Ramos (cell line): ENCODE results near the gene DPP10.

Experiments
- in situ Hi-C: fragments of 300-500 bp; cut with MboI; formaldehyde crosslinking; loops from one replicate; pipeline ENCODE4 v1.14.3; 2022; ENCODE audit warnings: low sequenced_read_pairs; ENCODE audit not compliant: unreplicated experiment

DPP10 gene

DNA sequence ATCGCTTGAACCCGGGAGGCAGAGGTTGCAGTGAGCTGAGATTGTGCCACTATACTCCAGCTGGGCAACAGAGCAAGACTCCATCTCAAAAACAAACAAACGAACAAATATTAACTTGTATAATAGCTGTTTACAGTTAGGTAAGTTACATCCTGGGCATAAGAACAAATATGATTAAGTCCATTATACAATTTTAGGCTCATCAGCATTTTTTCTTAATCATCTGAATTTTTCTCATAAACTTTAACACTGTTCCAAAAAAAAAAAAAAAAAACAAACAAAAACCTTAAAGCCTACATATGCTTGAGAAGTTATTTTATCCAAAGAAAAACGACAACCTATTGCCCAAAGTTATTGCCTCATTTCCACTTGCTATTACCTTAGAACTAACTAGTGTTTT lies 1042.5 kb downstream of the DPP10 start:
- in situ Hi-C loops = no loop called here

DNA sequence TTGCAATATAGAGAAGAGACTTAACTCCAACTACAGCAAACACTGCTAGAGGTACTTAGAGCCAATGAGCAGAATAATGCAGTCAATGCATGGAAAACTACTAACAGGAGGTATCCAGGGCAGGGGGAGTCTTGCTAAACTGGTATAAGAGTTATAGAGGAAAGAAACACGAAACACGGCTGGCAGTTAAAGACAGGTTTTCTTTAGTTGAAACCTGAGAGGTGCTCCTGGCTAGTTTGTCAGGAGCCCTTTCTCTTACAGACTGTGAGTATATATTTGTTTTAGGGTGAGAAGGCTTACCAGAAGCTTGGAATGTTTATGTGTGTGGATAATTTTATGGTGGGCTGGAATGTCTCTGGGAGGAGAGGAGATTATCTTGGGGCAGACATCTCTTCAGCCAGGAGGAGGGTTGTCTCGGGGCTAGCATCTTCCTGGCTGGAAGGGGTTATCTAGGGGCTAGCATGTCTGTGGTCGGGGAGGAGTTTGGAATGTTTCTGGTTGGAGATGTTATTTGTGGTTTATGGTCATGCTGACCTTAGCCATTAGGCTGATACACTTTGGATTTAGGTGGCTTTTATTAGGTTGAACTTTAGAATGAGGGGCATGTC lies 1048.8 kb downstream of the DPP10 start:
- in situ Hi-C loops = no loop called here

DNA sequence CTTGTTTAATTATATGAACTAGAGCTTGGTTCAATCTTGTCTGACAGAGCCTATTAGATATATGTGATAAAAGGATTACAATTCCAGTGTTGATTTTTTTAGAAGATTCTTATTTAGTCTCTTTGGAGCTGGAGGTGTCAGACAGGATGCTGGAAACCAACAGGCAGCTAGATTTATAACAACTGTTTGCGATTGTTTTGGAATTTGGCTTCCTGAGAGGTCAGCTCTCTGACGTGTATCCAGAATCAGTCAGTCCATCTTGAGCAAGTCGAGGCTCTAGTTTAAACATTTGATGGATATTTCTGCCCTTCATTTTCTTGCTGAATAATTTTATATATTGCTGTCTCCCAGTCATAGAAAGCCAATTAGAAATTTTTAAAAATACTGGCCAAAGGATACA lies 1062.9 kb downstream of the DPP10 start:
- in situ Hi-C loops = no loop called here

DNA sequence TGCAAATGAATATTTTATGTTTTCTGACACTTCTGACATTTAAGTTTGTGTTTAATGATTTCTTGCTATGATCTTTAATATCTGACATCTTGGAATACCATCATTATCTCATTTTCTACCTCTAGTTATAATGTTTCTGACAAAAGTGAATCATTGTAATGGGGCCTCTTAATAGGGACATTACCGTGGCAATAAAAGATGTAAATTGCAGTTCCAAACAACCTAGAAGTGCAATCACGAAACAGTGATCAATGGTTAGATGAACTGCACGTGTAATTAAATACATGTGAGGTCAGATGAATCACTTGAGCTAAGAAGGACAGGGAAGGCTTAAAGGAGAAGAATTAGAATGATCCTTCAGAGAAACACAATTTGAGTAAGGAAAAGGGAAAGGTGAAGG lies 1078.3 kb downstream of the DPP10 start:
- in situ Hi-C loops = no loop called here

DNA sequence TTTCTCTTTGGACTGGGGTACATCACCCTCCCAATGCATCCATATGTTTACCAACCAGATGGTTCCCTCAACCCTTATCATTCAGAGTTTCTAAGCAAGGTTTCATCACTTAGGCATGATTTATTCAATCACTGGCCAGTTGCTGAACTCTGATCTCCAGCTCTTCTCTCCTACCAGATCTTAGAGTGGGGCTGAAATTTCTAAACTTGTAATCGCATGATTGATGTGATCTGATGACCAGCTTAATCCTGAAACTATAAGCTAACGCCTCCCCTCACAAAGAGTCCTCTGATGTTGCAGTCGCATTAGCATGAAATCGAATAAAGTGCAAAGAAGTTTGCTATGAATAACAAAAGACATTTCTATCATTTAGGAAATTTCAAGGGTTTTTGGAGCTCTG lies 1082.0 kb downstream of the DPP10 start:
- in situ Hi-C loops = no loop called here

DNA sequence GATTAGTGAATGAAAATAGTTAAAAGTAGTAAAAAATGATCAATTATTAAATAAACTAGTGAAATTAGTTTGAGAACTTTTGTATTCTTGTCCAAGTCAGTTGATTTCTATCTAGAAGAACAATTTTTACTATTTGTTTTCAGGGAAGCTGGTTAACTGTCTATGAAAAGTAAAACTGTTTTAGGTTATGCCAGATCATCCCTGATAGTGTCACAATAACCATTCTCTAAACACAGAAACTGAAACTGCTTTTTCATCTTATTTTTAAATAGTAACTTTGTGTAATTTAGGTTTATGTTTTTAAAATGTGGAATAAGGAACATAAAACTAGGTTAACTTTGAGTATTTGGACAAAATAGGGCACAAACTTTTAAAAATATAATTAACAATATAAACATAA lies 1087.2 kb downstream of the DPP10 start:
- in situ Hi-C loops = no loop called here

DNA sequence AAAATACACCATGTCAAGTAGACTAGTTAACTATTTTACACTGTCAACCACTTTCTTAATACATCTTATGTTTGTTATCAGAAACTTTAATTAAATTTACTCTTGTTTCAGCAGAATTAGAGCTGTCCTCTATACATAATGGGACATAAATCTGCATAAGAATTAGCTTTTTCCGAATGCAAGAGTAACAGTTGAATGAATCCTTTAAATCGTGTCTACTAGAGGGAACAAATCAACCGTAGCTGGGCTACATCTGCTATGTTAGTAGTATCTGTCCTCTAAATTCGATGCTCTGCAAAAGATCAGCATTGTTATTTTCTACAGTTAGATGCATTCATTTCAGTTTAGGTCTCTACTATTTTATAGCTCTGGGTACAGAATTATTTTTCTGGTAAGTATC lies 1090.6 kb downstream of the DPP10 start:
- in situ Hi-C loops = no loop called here

DNA sequence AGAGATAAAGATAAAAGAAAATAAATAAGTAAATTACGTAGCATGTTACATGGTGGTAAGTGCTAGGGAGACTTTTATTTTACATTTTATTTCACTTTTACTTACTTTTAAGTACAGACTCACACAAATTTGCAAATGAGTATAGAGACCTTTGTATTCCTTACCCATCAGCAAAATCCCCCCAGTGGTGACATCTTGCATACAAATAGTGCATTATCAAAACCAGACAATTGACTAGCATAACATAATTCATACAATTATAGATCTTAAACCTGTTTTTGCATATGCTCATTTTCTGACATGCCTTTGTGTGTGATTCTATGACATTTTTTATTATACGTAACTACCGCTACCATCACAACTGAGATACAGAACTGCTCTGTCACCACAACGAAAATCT lies 1099.4 kb downstream of the DPP10 start:
- in situ Hi-C loops = no loop called here

DNA sequence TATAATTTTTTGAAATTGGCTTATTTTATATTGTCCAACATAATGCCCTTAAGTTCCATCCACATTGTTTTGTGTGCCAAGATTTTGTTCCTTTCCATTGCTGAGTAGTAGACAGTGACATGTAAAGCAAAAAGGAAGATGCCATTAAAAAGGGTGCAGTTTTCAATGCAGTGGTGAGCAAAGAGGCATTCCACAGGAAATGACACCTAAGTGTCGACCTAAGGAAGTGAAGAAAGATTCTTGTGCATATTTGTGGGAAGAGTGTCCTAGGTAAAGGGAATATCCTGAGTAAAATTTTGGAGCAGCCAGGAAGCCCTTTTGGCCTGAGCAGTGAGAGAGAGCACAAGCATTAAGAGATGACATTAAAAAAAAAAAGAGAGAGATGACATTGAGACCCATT lies 1099.9 kb downstream of the DPP10 start:
- in situ Hi-C loops = no loop called here

DNA sequence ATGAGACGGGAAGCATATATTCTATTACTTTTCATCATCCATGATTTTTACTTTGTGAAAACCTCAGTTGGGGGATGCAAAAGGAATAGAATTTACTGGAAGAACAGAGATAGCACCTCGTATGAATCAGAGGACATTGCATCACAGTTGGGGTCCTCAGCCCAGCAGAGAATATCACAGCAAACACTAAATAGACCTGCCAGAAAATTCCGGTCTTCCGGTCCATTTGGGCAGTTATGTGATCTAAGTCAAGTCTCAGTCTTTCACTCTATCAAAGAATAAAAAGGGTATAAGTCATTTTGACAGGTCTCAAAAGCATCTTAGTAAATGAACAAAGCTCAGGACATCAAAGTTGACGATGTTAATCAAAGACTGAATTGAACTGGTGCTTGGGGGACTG lies 1100.6 kb downstream of the DPP10 start:
- in situ Hi-C loops = no loop called here

DNA sequence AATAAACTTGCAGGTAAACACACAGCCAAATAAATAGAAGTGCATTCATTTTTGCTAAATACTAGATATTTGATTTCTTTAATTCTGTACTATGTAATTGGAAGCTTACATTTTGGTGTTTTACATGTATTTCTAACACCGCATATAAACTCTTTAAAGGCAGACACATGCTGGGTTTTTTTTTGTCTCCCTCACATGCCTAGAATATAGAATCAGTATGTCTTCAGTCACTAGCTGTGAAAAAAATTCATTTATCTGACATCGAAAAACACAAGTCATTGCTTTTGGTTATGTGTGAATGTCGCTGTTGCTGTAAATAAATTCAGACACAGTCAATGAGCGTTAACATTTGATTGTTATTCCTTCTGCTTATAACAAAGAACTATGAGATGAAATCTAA lies 1101.0 kb downstream of the DPP10 start:
- in situ Hi-C loops = no loop called here

DNA sequence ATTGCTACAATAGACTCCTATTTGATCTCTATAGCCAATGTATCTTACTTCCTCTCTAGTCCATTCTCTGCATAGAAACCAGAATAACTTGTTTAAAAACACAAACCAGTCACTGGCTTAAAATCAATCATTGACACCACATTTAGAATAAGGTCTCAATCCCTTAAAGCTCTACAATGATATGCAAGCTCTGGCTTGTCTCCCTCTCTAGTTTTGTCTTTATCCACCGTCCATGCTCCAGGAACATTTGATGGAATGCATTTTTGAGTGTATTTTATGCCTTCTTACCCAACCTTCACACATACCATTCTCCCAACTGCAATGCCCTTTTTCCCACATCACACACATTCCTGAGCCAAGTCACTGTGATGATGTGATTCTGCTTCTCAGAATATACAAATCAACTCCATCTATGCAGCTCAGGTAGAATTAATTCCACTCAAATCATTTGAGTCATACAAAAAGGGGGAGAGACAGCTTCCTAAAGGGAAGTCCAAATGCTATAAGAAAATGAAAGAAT lies 1107.2 kb downstream of the DPP10 start:
- in situ Hi-C loops = no loop called here

DNA sequence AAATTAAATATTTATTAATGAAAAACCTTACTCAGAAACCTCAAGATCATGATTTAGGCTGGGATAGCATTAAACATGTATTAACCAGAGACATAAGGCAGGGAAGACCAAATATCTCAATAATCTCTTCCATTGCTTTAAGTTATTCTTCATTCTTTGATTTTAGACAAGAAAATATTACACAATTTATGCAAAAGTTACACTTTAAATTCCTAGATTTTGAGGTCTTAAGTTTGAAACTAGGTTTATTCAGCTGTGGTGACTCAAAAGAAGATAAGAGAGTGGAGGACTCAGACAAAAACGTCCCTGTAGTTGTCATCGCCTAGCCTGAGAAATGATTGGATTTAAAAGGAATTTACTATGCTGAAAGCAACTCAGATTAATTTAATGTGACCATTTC lies 1110.3 kb downstream of the DPP10 start:
- in situ Hi-C loops = no loop called here

DNA sequence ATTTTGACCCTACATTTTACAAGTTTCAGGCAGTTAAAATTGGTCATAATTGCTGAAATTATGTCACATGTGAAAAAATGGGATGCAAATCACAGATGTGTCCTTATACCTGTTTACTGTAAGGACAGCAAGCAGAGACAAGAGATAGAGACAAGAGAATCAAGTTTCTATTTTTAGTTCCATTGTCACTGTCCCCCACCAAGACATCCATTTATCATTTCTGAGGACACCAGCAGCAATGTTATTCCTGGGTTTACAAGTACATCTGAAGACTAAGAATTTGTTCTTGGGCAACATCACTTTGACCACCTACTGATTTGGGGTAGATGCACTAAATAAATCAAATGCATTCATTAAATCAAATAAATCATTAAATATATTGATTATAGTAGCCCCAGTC lies 1111.7 kb downstream of the DPP10 start:
- in situ Hi-C loops = no loop called here

DNA sequence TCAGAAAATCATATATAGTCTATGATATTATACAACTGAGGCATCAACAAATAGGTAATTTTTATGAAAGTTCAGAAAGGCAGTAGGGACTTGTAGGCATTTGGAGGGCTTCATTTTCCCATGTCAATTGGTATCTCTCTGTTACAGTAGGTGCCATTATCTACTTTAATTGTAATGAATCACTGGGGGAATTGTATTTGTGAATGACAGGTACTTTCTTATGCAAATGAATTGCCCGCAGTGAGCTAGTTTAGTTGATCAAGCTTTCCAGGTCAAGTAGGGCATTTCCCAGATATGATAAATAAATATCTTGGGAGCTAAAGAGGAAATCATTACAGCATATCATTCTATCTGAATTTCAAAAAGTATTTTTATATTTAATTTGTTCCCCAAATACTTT lies 1116.3 kb downstream of the DPP10 start:
- in situ Hi-C loops = no loop called here

DNA sequence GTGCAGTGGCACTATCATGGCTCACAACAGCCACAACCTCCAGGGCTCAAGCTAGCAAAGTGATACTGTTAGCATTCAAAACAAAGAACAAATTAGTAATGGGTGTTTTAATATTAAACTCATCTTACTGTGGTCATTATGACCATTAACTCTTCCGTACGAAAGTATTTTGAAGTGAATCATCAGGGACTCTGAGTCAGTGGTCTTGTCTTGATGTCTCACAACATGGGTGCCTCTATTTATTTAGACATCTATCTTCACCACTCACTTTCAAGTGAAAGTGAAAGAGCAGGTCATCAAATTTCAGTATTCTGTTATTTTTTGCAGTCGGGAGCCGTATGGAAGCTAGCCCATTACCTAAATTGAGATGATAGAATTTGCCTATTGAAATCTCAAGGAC lies 1118.2 kb downstream of the DPP10 start:
- in situ Hi-C loops = no loop called here

DNA sequence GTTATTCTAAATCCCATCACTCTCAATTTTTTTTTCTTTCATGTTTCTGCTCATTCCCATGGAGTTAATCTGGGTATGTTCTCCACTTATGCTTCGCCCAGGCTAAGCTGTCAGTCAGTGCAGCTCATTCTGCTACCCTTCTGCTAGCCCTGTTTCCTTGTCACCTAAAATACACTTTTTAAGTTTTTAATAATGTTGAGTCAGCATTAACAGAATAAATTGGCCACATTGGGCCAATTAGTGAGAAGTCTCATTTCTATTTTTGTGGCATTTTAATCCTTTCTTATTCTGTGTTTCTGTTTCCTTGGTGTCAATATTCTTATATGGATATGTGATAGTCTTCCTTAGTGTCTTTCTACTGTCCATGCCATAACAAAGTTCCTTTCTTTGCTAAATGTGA lies 1126.2 kb downstream of the DPP10 start:
- in situ Hi-C loops = no loop called here

DNA sequence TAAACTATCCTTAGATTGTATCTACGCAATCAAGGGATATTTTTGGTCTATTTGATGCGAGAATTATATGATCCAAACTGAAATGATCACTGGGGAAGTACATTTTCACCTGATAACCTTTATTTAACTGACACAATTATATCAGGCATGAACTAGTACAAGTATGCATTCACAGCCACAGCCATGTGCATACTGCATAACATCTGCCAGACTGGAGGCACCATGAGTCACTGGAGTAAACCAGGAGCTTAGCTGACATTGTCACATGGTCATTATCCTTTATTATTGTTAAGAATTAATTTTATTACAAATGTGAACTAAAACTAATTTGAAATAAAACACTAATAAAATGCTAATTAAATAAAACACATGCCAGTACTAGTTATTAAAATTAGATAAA lies 1127.1 kb downstream of the DPP10 start:
- in situ Hi-C loops = no loop called here

DNA sequence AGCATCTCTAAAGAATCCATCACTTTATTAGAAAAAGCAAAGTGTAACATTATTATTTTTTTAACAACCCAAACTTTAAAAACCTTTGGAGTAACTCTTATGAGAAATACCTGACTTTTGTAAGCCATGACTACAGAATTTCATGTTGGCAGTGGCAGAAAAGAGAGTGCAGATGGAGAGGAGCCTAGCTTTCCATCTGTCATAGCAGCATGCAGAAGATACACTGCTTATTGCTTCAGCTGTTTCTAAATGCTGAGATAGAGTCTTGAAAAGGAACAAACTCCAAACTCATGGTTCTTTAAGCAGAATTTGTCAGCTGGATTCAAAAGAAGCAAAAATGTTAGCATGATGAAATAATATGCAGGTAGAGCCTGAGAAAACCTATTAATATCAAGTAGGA lies 1130.3 kb downstream of the DPP10 start:
- in situ Hi-C loops = no loop called here

DNA sequence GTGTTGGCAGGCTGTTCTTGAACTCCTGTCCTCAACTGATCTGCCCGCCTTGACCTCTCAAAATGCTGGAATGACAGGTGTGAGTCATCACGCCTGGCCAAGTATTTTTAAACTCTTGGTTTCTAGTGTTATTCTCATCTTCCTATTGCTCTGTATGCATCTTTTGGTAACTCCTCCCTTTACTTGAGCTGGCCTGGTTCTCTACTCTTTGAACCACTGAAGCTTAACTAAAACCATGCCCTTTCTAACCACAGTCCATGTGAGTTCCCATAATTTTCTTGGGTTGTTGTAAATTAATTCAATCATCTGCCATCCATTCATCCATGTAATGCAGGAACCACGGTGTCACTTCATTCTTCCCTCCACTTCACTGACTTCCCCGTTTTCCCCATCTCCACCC lies 1131.3 kb downstream of the DPP10 start:
- in situ Hi-C loops = no loop called here

DNA sequence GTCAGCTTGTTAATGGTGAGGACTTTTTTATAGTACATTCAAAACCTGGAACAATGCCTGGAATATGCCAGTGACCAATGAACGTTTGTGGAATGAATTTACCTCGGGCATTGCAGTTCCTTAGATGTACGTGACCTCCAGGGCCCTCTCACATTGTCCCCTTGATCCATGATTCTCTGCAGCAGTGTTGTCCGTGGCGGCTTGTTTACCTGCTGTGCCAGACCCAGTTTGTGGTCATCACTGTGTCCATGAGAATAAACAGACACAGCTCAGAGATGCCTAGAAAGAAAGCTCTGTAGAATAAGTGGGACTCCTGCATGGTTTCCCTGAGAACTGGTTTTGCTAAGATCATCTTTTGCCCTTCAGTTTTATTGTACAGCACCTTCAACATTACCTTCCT lies 1132.2 kb downstream of the DPP10 start:
- in situ Hi-C loops = no loop called here

DNA sequence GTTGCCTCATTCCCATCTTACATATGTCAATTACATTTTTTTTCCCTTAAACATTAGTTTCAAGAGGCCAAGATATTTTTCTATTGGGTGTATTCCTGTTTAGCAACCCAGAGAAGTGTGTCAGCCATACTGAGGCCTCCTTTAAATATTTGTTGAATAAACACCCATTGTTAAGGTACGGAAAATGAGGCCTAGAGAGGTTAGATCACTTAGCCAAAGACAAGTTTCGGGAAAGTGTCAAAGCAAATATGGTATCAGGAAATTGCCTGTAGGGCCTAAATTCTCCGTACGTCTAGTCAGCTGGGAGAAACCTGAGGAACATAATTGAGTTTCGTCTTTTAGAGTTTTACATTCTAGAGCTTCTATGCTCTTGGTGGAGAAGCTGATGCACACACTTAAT lies 1138.3 kb downstream of the DPP10 start:
- in situ Hi-C loops = no loop called here

DNA sequence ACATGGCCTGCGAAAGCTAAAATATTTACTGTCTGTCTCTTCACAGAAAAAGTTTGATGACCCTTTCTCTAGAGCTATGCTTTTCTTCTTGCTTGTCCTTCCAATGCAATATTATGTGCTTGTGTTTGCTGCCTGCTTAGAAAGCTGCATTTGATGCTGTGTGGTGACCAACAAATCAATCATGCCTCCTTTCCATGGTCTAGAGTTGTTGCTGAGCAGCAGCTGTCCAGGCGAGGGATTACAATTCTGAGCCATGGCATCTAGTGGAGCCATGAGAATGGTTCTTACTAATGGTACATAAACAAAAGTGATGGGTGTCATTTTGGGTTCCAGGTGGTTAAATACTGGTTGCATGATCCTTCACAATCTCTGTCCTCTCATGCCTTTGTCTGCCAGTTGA lies 1142.1 kb downstream of the DPP10 start:
- in situ Hi-C loops = no loop called here
